ENCODE results near the gene NTSR1.

Gene NTSR1

DNA sequence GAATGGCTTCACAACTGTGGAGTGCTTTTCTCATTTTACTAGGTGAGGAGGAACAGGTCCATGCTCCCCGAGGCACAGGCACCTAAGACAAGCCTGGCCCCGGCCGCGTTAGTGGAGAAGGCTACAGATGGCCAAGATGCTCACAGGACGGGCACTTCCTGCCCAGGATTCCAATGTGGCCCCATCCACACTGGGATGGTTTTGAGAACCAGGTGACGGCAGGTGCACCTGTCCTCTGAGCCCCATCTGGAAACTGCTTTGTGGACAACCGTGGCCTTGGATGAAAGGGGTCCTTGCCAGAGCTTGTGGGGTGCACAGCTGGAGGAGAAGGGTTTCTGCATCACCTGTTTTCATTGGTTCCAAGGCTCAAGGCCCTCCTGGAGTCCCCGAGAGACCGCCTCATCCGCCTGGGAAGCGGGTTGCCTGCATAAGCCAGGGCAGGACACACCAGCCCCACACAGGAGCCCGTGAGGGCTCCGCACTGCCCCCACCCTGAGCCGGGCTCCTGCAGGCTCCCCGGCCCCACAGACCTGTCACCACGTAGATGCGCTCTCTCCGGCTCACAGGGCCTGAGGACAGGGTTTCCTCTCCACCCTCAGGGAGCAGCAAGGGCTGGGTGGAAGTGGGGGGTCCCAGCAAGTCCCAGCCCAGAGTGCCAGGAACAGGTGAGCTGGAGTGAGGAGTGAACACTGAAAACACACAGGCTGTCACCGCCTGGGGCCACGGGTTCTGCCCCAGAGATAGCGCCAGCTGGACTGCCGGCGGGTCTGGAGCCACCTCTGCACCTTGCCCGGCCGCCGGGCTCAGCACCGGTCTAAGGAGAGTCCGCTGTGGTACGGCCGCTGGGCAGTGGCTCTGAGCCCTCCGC, 18.3 kb downstream of the NTSR1 start:
- no peak for DNase-seq

DNA sequence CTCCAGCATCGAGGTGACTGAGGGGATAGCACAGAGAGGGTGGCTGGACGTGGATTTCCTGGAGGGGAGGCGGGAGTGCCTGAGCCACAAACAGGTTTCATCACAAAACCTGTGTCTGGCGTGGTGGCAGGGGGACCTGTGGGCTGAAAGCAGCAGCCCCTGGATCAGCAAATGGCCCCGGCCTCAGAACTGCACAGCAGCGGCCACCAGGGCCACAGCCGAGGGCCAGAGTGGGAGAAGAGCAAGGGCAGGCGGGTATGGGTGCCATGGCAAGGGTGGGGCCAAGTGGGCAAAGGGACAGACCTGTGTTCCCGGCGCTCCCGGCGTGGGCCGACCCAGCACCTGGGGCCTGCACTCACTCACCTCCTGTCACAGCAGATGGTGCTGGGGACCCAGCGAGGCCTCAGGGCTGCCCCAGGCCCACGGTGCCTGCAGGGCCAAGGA, 19.0 kb downstream of the NTSR1 start:
- DNase-seq, result no peak

DNA sequence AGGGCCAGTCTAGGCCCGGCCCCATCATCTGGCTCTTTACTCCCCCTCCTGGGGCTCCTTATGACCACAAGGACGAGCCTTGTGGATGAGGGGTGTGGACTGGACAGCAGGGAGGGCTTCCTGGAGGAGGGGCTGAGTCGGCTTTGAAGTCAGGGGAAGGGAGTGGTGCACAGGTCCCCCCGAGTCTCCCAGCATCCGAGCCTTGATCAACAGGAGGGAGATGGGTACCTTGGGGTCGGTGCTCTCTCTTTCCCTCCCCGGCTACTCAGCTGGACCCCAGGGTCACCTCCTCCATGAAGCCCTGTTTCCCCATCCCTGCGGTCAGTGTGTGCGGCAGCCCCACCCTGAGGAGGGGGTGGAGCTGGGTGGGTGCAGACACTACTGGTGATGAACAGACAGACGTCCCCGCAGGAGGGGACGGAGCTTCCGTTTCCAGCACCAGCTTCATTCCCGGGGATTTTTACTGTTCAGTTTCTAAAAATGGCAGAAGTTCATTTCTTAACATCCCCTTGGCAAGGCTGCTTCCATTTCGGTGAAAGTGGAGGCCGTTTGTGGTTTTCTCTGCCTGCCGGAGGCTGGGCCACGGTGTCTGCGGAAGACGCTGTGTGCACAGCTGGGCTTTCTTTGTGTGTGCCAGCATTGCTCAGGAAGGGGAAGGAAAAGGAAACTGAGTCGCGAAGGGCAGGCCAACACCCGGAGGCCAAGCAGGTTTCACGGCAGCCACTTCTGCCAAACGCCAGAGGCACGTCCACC, 19.6 kb downstream of the NTSR1 start:
- no peak for DNase-seq

DNA sequence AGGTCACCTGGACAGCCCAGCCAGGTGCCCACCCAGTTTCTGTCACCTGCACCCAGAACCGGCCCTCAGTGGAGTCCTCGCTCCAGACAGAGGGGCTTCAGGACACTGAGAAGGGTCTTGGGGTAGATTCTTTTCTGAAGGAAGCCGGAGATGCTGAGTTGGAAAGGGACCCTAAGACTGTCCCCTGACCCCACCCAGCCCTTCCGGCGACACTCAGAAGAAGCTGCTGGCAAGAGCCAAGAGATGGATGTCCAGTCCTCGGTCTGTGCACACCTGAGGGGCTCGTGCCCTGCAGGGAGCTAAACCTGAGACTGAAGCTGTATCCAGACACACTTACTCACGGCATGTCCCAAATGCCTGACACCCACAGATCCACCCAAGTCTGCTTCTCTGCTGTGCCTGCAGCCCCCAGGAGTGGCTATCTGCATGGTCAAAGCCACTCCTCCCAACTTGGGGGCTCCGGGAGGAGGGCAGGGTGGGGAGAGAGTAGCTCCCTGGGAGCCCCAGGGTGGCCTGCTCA, 20.2 kb downstream of the NTSR1 start:
- no peak for DNase-seq

DNA sequence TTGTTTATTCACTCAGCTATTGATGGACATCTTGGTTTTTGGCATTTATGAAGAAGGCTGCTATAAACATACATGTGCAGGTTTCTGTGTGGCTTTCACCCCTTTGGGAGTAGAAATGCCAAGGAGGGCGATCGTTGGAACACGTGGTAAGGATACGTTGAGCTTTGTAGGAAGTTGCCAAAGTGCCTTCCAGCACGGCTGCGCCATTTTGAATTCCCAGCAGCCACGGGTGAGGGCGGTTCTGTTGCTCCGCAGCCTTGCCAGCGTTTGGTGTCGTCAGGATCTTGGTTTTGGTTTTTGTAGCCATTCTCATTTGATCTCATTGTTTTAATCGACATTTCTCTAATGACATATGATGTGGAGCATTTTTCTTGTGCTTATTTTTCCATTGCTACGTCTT, 21.8 kb downstream of the NTSR1 start:
- DNase-seq, result no peak

DNA sequence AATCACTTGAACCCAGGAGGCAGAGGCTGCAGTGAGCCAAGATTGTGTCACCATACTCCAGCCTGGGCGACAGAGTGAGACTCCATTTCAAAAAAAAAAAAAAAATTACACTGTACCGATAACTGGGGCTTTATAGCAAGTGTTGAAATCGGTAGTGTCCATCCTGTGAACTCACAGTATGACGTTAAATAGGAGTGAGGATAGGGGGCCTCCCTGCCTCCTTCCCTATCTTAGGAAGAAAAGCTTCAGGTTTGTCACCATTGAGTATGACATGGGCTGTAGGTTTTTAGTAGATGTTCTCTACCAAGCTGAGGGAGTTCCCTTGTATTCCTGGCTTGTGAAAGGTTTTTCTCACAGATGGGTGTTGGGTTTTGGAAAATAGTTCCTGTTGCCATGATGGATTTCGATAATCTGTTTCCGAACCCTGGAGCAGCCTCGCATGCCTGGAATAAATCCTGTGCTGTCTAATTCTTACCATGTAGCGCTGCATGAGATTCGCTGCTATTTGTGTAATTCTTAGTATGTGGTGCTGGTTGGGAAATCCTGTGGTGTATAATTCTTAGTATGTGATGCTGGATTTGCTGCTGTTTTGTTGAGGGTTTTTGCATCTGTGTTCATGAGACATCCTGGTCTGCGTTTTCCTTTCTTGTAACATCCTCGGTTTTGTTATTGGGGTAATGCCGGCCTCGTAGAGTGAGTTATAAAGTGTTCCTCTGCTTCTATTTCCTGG, 23.6 kb downstream of the NTSR1 start:
- DNase-seq, result no peak

DNA sequence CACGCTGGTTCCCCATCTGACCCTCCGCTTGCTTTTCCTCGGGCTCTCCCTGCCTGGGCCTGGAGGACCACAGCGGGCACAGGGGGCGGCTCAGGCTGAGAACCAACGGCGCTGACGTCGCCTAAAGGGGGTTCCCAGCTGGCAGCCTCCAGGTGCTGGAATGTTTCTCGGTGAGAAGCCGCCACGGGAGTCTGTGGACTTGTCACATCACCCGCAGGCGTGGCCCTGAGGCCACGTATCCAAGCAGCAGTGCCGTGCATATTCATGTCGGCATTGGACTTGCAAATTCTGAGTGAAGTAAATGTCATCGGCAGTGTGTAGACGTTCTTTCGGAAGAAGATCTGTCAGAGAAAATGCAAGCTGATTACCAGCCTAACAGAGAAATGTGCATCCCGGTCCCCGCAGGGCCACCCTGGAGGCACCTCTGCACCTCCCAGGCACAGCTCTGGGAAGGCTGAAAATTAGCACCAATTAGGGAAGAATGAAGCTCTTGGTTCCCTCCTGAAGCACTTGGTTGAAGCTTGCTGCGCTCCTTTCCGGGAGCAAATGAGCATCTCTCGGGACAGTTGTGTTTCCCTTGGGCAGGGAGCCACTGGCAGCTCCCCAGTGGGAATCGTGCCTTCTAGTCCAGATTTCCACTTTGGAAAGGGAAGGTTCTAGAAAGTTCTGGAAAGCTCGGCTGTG, 24.3 kb downstream of the NTSR1 start:
- DNase-seq, result no peak

DNA sequence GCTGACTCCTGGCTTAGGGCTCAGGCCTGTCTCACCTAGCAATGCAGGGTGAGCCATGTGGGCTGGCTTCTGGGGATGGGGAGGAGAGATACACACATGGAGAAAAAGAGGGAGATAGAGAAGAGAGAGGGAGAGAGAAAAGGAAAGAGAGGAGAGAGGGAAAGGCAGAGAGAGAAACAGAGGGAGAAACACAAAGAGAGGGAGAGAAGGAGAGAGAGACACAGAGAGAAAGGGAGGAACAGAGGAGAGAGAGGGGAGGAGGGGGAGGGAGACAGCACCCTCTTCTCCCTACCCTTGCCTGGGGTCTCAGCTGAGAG, 24.8 kb downstream of the NTSR1 start:
- DNase-seq, result no peak

DNA sequence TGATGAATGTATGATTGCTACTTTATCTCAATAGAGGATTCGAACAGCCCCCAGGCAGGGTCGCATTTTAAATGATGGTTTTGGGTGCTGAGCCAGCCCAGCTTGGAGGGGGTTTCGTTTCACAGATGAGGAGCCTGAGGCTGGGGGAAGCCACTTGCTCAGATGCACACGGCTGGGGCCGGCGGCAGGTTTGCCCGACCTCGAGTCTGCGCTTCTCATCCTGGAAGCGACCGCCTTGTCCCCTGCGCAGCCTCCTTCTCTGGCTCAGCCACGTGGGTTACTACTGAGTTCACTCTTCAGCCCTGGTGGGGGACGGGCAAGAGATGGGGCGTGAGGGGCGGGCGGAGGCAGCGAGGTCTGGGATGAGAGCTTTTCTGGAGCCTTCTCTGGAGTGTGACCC, 25.3 kb downstream of the NTSR1 start:
- DNase-seq, result no peak

DNA sequence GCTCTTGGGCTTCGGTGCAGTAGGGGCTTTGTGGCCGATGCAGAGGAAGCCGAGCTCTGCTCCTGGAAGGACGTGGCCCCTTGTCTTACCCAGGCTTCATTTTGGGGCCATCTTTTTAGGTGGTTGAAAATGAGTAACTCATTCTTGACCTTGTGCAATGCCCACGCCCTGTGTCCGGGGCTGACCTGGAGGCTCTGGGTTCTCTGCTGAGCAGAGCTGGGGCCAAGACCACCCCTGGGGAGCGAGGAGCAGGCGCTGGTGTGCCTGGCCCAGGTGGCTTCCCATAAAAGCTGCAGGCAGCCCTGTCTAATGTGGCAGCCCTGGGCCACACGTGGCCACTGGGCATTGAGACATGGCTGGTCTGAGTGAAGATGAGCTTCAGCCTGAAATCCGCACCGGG, 25.7 kb downstream of the NTSR1 start:
- DNase-seq, result no peak

DNA sequence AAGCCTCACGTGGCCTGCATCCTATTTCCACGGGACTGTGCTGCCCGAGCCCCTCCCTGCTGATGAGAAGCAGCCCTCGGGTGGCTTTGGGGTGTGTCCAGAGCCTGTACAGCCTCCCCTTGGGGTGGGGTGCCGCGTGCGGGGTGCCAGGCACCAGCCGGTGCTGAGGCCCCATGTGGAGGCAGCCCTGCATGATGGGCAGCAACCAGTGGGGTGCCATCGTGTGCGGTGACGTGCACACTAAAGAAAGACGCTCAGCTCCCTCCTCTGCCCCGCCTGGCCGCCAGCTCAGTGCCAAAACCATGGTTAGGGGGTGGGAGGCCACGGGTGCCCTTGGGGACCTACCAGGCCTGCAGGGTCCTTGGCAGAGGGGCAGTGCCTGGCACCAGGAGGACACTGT, 26.2 kb downstream of the NTSR1 start:
- DNase-seq, result no peak

DNA sequence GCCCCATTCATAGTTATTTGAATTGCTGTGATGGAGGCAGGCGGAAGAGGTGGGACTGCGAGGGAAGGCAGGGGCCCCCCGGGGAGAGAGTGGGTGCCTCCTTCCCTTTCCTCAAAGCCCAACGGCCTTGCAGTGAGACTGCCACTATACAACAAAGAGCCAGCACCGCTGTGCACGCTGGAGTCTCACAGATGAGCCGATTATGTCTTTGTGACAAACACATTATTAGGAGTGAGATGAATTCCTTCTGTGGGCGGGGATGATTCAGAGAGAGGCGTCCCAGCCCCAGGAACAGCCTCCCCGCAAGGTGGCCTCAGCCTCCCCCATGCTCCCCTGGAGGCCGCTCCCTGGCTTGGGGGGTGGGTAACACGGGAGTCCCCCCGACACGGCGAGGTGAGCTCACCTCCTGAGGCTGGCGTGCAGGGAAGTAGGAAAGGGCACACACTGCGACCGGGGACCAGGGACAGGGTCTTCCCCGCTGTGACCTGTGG, 26.7 kb downstream of the NTSR1 start:
- no peak for DNase-seq

DNA sequence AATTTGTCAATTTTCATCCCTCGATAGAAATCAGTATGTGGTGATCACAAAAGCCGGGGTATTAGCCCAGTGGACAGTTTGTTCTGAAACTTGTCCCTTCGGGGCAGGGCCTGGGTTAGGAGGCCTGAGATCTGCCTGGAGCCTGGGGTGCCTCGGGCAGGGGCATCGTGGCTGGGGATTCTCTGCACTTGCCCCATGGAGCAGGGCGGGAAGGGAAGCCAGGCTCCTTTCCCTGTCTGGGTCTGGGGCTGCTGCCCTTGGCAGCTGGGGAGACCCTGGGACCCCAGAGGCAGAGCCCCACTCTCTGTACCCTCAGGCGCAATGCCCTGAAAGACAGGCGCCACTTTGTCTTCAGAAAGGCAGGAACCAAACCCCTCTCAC, 27.4 kb downstream of the NTSR1 start:
- DNase-seq, result no peak

DNA sequence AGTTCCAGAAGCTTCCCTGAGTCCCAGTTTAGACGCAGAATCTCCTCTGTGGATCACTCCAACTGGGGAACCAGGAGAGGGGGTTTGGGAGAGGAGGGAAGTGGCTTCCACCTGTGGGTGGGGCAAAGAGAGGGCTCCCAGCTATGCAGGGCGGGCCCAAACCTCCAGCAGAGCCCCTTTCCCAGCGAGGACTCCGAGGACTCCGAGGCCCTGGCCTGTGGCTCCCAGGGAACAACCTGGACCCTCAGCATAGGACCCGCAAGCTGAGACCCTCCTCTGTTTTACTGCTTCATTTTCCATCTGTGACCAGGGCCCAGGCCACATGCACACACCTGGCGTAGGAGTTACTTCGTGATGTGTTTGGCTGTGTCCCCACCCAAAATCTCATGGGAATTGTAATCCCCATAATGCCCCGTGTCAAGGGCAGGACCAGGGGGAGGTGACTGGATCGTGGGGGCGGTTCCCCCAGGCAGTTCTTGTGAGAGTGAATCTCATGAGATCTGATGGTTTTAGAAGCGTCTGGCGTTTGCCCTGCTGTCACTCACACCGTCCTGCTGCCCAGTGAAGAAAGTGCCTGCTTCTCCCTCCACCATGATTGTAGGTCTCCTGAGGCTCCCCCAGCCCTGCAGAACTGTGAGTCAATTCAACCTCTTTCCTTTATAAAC, 27.9 kb downstream of the NTSR1 start:
- no peak for DNase-seq

DNA sequence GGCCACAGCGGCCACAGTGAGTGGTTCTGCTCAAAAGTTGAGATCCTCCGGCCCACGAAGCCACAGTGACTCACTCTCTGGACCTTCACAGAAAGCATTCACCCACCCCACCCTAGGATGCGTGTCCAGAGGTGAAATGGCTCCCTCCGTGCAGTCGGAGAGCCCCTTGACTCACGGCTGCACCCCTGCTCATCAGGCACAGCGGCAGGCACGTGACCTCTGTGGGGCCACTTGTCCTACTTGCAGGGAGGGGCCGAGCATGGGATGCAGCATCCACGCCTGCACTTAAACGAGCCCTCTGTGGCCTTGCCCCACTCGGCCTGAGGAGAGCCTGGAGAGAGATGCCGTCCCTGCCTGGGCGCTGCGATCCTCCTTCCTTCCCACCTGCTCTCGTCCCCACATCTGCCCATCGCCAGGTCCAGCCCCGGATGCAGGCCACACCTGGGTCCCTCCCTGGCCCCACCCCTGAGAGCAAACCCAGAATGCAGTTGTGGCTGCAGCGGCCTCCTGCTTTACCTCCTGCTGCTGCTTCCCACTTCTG, 28.7 kb downstream of the NTSR1 start:
- DNase-seq, result no peak

DNA sequence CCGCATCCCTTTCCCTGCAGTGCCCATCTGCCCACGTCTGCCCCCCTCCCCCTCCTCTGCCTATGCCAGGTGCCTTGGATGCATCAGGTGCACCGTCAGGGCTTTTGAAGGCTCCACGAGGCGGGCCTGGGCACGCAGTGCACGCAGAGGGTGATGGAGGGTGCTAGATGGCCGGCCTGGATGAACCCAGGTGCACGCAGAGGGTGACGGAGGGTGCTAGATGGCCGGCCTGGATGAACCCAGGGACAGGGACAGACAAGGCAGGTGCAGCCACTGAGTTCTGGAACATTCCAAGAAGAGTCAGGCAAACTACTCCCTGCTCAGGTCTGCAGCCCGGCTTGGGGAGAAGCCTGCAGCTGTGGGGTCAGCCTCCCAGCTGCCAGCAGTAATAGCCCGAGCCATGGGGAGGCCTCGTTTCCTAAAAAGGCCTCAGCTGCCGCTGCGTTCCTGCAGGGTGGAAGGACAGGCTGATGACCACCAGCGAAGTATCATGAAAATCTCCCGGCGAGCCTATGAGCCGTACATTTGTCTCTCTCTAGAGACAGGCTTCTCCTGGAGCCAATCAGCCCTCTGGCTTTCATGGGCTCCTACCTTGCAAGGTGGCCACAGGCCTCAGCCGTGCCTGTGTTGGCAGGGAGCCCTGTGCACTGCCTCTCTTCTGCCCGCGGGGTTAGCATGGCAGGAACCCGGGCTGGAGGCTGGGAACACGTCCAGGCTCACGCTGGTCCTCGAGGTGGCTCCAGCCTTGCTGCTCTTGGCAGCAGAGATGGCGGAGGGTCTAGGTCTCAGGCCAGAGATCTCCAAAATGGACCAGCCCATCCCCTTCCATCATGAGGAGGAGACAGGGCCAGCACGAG, 29.6 kb downstream of the NTSR1 start:
- no peak for DNase-seq

DNA sequence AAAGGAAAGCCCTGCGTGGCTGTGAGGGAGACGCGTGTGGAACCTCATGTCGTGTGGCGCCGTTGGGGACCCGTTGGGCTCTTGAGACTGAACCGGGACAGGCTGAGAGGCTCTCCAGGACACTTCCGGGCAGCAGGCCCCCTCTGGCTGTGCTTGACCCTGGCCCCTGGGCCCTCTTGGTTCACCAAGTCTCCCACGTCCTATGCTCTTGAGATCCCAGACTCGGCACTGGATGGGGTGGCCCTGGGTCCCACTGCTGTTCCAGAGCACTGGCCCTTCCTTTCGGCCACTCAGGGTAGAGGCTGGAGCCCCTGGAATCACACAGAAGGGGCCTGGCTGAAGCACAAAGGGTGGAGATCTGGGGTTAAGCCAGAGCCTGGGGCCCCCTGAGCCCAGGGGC, 30.4 kb downstream of the NTSR1 start:
- no peak for DNase-seq

DNA sequence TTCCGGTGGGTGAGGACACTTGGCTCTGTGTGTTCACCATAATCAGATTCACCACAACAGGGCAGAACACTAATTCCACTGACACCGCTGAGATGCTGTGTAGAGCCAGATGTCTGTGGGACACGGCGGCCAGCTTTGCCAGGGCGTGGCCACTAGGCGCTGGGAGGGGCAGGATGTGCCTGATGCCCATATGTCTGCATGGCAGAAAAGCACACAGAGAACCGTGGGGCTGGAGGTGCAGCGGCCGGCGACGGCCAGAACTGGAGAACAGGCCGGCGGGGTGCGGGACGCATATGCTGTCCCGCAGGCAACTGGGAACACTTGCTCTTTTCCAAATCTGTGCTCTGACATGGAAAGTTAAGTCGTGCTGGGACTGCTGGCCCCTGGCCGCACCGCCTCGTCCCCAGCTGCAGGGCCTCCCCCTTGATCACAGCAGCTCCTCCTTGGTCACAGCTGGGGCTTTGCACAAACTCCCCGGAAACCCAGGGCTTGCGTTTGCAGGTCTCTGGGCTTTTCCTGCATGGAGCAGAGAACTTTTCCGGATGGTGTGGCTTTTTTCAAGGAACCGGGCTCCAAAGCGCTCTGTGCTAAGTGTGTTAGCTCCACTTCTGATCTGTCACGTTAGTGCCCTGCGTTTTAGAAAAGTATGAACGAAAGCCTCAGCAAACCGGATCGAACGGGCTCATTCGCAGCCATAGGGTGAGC, 31.1 kb downstream of the NTSR1 start:
- DNase-seq, result peak; percentile 75

DNA sequence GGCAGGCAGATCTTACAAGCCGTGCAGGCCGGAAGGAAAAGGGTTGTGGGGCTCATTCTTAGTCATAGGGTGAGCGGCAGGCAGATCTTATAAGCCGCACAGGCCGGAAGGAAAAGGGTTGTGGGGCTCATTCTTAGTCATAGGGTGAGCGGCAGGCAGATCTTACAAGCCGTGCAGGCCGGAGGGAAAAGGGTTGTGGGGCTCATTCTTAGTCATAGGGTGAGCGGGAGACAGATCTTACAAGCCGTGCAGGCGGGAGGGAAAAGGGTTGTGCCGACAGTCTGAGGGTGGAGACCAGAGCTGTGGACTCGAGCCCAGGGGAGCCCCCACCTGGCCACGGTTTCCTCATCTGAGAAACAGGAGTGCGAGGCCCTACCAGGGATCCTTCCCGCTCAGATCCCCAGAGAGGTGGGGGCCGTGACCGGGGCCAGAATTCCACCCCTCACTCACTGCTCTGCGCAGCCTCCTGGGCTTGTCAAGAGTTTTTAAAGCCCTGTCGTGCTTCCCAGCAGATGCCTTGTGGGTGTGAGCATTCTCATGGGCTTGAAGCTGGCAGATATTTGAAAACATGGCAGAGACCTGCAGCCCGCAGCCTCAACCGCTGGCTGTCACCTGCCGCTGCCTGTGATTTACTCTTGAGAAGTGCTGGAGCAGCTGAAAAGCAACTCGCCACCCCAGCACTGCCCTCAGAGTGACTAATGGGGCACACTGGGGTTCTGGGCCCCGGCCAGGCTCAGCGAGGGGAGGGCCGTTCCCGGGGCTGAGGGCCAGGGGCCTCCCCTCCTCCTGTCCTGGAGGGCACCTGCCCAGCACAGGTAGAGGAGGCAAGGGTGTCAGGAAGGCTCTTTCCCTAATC, 31.9 kb downstream of the NTSR1 start:
- DNase-seq, result peak; percentile 86
